ENCODE results near the gene SERPINB1.

GRCh38 chr6:2877057-2877882 lies 35.6 kb upstream of the SERPINB1 start:
- TF ChIP-seq CTCF (IDR thresholded peaks at IDR 0.05) (no peak), POLR2A (IDR thresholded peaks at IDR 0.05) (no peak)
